Common myeloid progenitor, CD34-positive (primary cell): Measurements from ENCODE around the gene TRPM7. TPM values are rescaled to one million over a fixed set of nuclear protein-coding genes. Genes with fewer than 3 reads are reported as not detected.
A peak's percentile ranks its signal among the peaks of the same experiment; 100 is the strongest.

Experiments used
- CTCF ChIA-PET: fragments of 350-600 bp; sonication (Branson Sonifier 250); formaldehyde crosslinking; loops from one replicate; lab custom pipeline; 2021; ENCODE audit warnings: antibody characterized with exemption; lab: Charles Lee
- POLR2A ChIA-PET: fragments of 350-600 bp; sonication (Branson Sonifier 250); formaldehyde crosslinking; loops from one replicate; lab custom pipeline; 2021; ENCODE audit warnings: antibody characterized with exemption; lab: Charles Lee
- DNase-seq, 3 donors: peaks; one replicate each; pipeline versions ENCODE4 v3.0.0 to v3.0.0-alpha.2; 2013
- H3K27ac ChIP-seq, 2 experiments: 1 replicate in 1 of 2; 2 replicates in 1 of 2; pipeline ENCODE4 v1.7.0; 2013; ENCODE audit warnings: inconsistent platforms in 2 of 2, low read length in 2 of 2, mild to moderate bottlenecking in 2 of 2, low read depth in 1 of 2, moderate library complexity in 1 of 2; ENCODE audit not compliant: severe bottlenecking in 2 of 2, insufficient read depth in 1 of 2, poor library complexity in 1 of 2
- H3K27me3 ChIP-seq, 5 experiments: replicated peaks in 2 of 5; 1 replicate in 3 of 5; 2 replicates in 2 of 5; pipeline versions ENCODE4 v1.6.1 to v1.7.0; 2013; ENCODE audit warnings: low read length in 4 of 5, mild to moderate bottlenecking in 2 of 5, moderate library complexity in 2 of 5, inconsistent platforms in 1 of 5; ENCODE audit not compliant: insufficient read depth in 5 of 5, control insufficient read depth in 4 of 5
- H3K36me3 ChIP-seq, 4 experiments: 1 replicate in 2 of 4; 2 replicates in 2 of 4; pipeline versions ENCODE4 v1.6.1 to v1.7.0; 2013; ENCODE audit warnings: low read length in 3 of 4, control low read depth in 1 of 4, mild to moderate bottlenecking in 1 of 4; ENCODE audit not compliant: control insufficient read depth in 4 of 4, insufficient read depth in 4 of 4
- H3K4me1 ChIP-seq, 4 experiments: 1 replicate in 3 of 4; 2 replicates in 1 of 4; pipeline versions ENCODE4 v1.6.1 to v1.7.1; 2013; ENCODE audit warnings: low read length in 3 of 4, mild to moderate bottlenecking in 3 of 4, control low read depth in 1 of 4, inconsistent platforms in 1 of 4, moderate library complexity in 1 of 4; ENCODE audit not compliant: control insufficient read depth in 4 of 4, insufficient read depth in 4 of 4; ENCODE audit errors: control extremely low read depth in 1 of 4
- H3K4me3 ChIP-seq, 7 experiments: 1 replicate in 4 of 7; 2 replicates in 3 of 7; pipeline versions ENCODE4 v1.5.1 to v1.7.0; 2013; ENCODE audit warnings: mild to moderate bottlenecking in 7 of 7, low read length in 6 of 7, moderate library complexity in 6 of 7, inconsistent platforms in 2 of 7, low read depth in 2 of 7, control low read depth in 1 of 7; ENCODE audit not compliant: insufficient read depth in 4 of 7, control insufficient read depth in 1 of 7; ENCODE audit errors: extremely low read depth in 1 of 7
- H3K9me3 ChIP-seq, 5 experiments: 1 replicate in 4 of 5; 2 replicates in 1 of 5; pipeline versions ENCODE4 v1.6.1 to v1.7.1; 2013; ENCODE audit warnings: low read length in 4 of 5, mild to moderate bottlenecking in 2 of 5, inconsistent platforms in 1 of 5, low read depth in 1 of 5, moderate library complexity in 1 of 5; ENCODE audit not compliant: control insufficient read depth in 4 of 5, insufficient read depth in 2 of 5; ENCODE audit errors: control extremely low read depth in 1 of 5
- WGBS: methylation state at CpG from one replicate; pipeline ENCODE4 v1.1.5; 2013; ENCODE audit not compliant: insufficient coverage; 5-methylcytosine and 5-hydroxymethylcytosine counted together
- polyA plus RNA-seq: library from polyadenylated mRNA; unstranded; fragments of 120-200 nt; gene quantifications from one replicate; pipeline ENCODE4 v1.2.1, GENCODE V29; 2013

TRPM7 gene, protein sequence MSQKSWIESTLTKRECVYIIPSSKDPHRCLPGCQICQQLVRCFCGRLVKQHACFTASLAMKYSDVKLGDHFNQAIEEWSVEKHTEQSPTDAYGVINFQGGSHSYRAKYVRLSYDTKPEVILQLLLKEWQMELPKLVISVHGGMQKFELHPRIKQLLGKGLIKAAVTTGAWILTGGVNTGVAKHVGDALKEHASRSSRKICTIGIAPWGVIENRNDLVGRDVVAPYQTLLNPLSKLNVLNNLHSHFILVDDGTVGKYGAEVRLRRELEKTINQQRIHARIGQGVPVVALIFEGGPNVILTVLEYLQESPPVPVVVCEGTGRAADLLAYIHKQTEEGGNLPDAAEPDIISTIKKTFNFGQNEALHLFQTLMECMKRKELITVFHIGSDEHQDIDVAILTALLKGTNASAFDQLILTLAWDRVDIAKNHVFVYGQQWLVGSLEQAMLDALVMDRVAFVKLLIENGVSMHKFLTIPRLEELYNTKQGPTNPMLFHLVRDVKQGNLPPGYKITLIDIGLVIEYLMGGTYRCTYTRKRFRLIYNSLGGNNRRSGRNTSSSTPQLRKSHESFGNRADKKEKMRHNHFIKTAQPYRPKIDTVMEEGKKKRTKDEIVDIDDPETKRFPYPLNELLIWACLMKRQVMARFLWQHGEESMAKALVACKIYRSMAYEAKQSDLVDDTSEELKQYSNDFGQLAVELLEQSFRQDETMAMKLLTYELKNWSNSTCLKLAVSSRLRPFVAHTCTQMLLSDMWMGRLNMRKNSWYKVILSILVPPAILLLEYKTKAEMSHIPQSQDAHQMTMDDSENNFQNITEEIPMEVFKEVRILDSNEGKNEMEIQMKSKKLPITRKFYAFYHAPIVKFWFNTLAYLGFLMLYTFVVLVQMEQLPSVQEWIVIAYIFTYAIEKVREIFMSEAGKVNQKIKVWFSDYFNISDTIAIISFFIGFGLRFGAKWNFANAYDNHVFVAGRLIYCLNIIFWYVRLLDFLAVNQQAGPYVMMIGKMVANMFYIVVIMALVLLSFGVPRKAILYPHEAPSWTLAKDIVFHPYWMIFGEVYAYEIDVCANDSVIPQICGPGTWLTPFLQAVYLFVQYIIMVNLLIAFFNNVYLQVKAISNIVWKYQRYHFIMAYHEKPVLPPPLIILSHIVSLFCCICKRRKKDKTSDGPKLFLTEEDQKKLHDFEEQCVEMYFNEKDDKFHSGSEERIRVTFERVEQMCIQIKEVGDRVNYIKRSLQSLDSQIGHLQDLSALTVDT (N-terminal part only)
- 36.6 TPM for polyA plus RNA-seq

DNA sequence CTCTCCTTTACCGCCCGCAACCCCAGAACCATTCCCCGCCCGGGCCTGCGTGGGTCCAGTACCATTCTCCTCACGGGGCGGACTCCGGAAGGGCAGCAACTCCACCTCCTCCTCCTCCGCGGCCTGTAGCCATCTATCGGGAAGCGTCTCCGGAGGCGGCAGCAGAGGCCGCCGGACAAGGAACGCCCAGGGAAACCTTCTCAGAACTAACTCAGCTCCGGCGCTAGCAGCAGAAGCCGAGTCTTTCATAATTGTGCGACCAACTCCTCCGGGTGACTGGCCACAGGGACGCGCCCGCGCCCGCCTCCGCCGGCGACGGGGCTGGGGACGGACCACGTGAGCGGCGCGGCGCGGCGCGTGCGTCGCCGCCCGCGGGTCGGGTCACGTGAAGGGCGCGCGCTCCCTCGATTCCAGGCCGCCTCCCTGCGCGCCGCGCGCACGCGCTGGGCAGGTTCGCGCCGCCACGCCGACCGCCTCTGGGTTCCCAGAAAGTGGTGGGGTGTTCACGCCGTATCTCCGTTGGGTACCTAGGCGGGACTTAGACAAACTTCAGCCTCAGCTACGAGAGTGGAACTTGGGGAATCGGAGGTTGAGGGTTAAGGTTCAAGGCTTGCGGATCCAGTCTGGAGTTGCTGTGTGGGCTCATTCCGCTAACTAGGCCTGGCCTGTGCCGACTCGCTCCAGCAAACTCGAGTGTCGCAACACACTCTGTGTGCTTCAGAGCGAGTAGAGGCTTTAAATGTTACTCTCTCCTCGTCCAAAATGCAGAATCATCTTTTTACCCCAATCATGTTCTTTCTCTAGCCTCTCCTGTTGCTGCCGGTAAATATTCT is at the start of gene TRPM7:
TRPM7 (minus strand) TSS at position 329 of the 833 bp plus-strand sequence; CDS start at position 65, 264 bp downstream.
- Histone ChIP-seq H3K4me3 (peak within 1 kb of the TSS; percentile 57 to 99 (median 96)), H3K27me3 (no peaks in the 10 kb centered on the region), H3K9me3 (no peaks in the 10 kb centered on the region), H3K36me3 (peaks cover 0 to 9% (median 3%) of the 10 kb centered on the region in 4 experiments), H3K27ac (peak within 1 kb of the TSS; percentile 87 to 93), H3K4me1 (peaks cover 4 to 31% (median 25%) of the 10 kb centered on the region in 4 experiments)
- peak; percentile 87 to 96 (median 94) for DNase-seq
- WGBS: 0% methylated on average over 75 of the region's 80 CpGs
- ChIA-PET POLR2A (interaction anchor here (1.0 to 1.2 kb wide), 2 partner anchors 15 to 332 kb away, joined by 3 to 4 read pairs; partner anchors contain the start of gene GABPB1), CTCF (interaction anchor here (2.3 kb wide), 1 partner anchor 11 kb away, joined by 9 read pairs; no protein-coding TSS in a partner anchor)

DNA sequence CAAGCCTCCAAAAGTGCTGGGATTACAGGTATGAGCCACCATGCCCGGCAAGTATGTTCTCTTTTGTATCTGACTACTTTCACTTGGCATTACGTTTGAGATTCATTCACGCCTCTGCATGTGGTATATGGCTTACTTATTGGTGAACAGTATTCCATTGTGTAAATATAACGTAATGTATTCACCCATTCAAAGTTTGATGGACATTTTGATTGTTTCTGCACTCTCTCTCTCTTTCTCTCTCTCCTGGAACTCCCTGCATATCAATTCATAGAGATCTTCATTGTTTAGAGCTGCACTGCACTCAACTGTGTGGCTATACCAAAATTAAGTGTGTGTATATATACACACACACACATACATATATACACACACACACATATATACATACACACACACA is 48.6 kb upstream of the TRPM7 start:
- Histone ChIP-seq H3K27ac (no peak overlapping the region), H3K9me3 (peaks cover 0 to 1% (median 0%) of the 10 kb centered on the region in 5 experiments), H3K4me1 (no peaks in the 10 kb centered on the region), H3K36me3 (peaks cover 10 to 34% (median 17%) of the 10 kb centered on the region in 4 experiments), H3K4me3 (no peak overlapping the region), H3K27me3 (no peaks in the 10 kb centered on the region)
- WGBS: no CpG with 5 or more reads among the region's 4 CpGs
- no peak for DNase-seq
- CTCF ChIA-PET: no interaction called here
- POLR2A ChIA-PET: no interaction called here

DNA sequence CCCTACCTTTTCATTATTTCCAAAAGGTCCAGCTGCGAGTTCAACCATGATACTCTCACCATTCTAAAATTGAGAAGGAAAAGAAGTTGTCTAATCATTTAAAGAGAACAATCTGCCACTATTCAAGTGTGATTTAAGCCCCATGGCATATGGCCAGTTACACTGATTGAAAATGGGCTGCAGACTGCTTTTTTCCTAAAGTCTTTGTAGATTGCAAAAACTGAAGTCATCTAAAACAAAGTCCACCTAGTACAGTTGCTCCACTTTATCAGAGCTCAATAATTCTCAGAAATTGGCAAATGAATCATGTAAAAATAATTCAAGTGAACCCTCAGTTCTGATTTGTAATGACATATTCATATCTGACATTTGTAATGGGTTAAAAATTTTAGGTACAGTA is 39.7 kb upstream of the TRPM7 start:
- POLR2A ChIA-PET: no interaction called here
- WGBS: no CpG with 5 or more reads among the region's 1 CpG
- CTCF ChIA-PET: interaction anchor here (1.0 kb wide), 1 partner anchor 150 kb away, joined by 3 read pairs; no protein-coding TSS in a partner anchor
- Histone ChIP-seq H3K27ac (no peak overlapping the region), H3K4me1 (no peaks in the 10 kb centered on the region), H3K27me3 (no peaks in the 10 kb centered on the region), H3K4me3 (no peak overlapping the region), H3K9me3 (no peaks in the 10 kb centered on the region), H3K36me3 (peaks cover 8 to 28% (median 11%) of the 10 kb centered on the region in 4 experiments)
- no peak for DNase-seq

GRCh38 chr15:50718700-50719125 is 32.1 kb upstream of the TRPM7 start:
- ChIA-PET CTCF (interaction anchor here (1.1 to 1.2 kb wide), 2 partner anchors 10 to 30 kb away, joined by 3 read pairs; no protein-coding TSS in a partner anchor), POLR2A (no interaction called here)
- no peak overlapping the region for H3K27ac ChIP-seq
- H3K9me3 ChIP-seq: no peaks in the 10 kb centered on the region
- DNase-seq: no peak
- H3K36me3 ChIP-seq: peaks cover 3 to 12% (median 9%) of the 10 kb centered on the region in 4 experiments
- H3K4me1 ChIP-seq: no peaks in the 10 kb centered on the region
- no peak overlapping the region for H3K4me3 ChIP-seq
- no CpG with 5 or more reads among the region's 1 CpG for WGBS
- H3K27me3 ChIP-seq: no peaks in the 10 kb centered on the region

DNA sequence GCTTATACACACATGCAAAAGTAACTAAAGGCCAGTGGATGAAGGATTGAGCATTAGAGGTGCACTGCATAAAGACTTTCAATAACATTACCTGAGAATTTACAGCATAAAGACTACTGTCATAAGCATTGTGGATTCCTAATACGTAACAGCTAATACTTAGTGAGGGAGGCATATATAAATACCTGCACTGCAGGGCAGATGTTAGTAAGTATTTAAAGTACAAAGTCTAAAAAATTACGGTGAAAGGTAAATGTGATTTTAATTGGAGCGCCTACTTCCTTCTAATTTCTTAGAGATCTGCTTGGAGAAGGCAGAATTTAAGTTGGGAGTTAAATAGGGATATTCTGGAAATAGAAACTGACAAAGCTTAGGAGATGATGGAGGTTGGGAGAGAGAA is 25.4 kb upstream of the TRPM7 start:
- WGBS: 100% methylated on average over 3 of the region's 3 CpGs
- POLR2A ChIA-PET: interaction anchor here (0.6 kb wide), 1 partner anchor 1468 kb away, joined by 3 read pairs; no protein-coding TSS in a partner anchor
- no peak for DNase-seq
- H3K9me3 ChIP-seq: no peaks in the 10 kb centered on the region
- no peaks in the 10 kb centered on the region for H3K4me1 ChIP-seq
- no peaks in the 10 kb centered on the region for H3K27me3 ChIP-seq
- no peak overlapping the region for H3K27ac ChIP-seq
- CTCF ChIA-PET: no interaction called here
- no peak overlapping the region for H3K4me3 ChIP-seq
- peaks cover 0 to 3% (median 3%) of the 10 kb centered on the region in 4 experiments for H3K36me3 ChIP-seq

DNA sequence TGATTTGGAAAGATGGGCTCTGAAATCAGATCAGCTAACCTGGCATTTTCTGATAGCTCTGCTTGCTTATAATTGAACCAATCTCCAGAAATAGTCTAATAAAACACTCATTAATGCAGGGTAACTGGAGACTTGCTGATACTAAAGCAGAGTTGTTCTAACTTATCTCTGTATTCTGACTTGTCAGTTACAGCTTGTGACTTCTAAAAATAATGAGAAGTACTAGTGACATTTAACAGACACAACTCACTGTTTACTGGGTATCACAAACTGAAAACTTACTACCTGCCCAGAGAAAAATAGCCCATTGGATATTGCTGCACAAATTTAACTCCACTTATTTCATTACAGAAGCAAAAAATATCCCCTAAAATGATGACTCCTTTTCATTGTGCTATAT is 24.0 kb upstream of the TRPM7 start:
- Histone ChIP-seq H3K36me3 (peaks cover 0 to 3% (median 3%) of the 10 kb centered on the region in 4 experiments), H3K4me1 (no peaks in the 10 kb centered on the region), H3K27me3 (no peaks in the 10 kb centered on the region), H3K4me3 (no peak overlapping the region), H3K27ac (no peak overlapping the region), H3K9me3 (no peaks in the 10 kb centered on the region)
- ChIA-PET POLR2A (interaction anchor here (0.6 to 0.7 kb wide), 2 partner anchors 12 to 1529 kb away, joined by 5 to 6 read pairs; no protein-coding TSS in a partner anchor), CTCF (no interaction called here)
- no peak for DNase-seq
